ENCODE measurements around the gene EPS8L2. TPM values are rescaled to one million over a fixed set of nuclear protein-coding genes. Genes with fewer than 3 reads are reported as not detected.

EPS8L2 gene
- total RNA-seq, 2 experiments from 2014 or later, result 7.1 to 8.1 TPM

Other genes with a start within 250 kb of the EPS8L2 start
- 100 to 1,000 TPM; 101 to 102 TPM for gene RNH1, start 199.0 kb upstream of the EPS8L2 start, total RNA-seq
- gene HRAS, start 170.7 kb upstream of the EPS8L2 start, total RNA-seq, result 10 to 100 TPM; 22.0 to 25.8 TPM
- 1 to 10 TPM; 1.0 to 1.3 TPM for gene LRRC56, start 168.7 kb upstream of the EPS8L2 start, total RNA-seq
- gene LMNTD2, start 145.5 kb upstream of the EPS8L2 start, total RNA-seq, result 1 to 10 TPM; 4.5 to 5.2 TPM
- gene RASSF7, start 145.3 kb upstream of the EPS8L2 start, total RNA-seq, result 1 to 10 TPM; 8.3 to 9.9 TPM
- 10 to 100 TPM; 25.6 to 26.1 TPM for gene PHRF1, start 129.8 kb upstream of the EPS8L2 start, total RNA-seq
- gene IRF7, start 90.3 kb upstream of the EPS8L2 start, total RNA-seq, result 10 to 100 TPM; 83.2 to 92.7 TPM
- not detected for gene CDHR5, start 81.3 kb upstream of the EPS8L2 start, total RNA-seq
- gene SCT, start 79.0 kb upstream of the EPS8L2 start, total RNA-seq, result not detected
- 1 to 10 TPM; 1.0 to 1.2 TPM for gene DRD4, start 69.0 kb upstream of the EPS8L2 start, total RNA-seq
- gene DEAF1, start 11.0 kb upstream of the EPS8L2 start, total RNA-seq, result 10 to 100 TPM; 57.5 to 67.9 TPM
- gene TMEM80, start 10.4 kb upstream of the EPS8L2 start, total RNA-seq, result 1 to 10 TPM; 5.6 to 6.0 TPM
- gene TALDO1, start 41.2 kb downstream of the EPS8L2 start, total RNA-seq, result 100 to 1,000 TPM; 327 to 360 TPM
- 10 to 100 TPM; 33.0 to 34.3 TPM for gene GATD1, start 71.3 kb downstream of the EPS8L2 start, total RNA-seq
- gene CEND1, start 83.9 kb downstream of the EPS8L2 start, total RNA-seq, result under 1 TPM in 1 of 2 experiments, not detected in 1; 0.17 TPM
- gene SLC25A22, start 92.0 kb downstream of the EPS8L2 start, total RNA-seq, result 10 to 100 TPM; 19.1 to 21.8 TPM
- gene PIDD1, start 99.0 kb downstream of the EPS8L2 start, total RNA-seq, result 10 to 100 TPM; 43.2 to 45.2 TPM
- gene RPLP2, start 103.7 kb downstream of the EPS8L2 start, total RNA-seq, result 1,000 to 10,000 TPM; 3,807 to 3,940 TPM
- gene PNPLA2, start 112.7 kb downstream of the EPS8L2 start, total RNA-seq, result 10 to 100 TPM; 15.5 to 22.6 TPM
- gene CRACR2B, start 121.7 kb downstream of the EPS8L2 start, total RNA-seq, result under 1 TPM; 0.32 to 0.41 TPM
- gene CD151, start 126.7 kb downstream of the EPS8L2 start, total RNA-seq, result 10 to 100 TPM; 16.3 to 18.1 TPM
- 10 to 100 TPM; 68.1 to 68.2 TPM for gene POLR2L, start 136.3 kb downstream of the EPS8L2 start, total RNA-seq
- gene TSPAN4, start 136.6 kb downstream of the EPS8L2 start, total RNA-seq, result 1 to 10 TPM; 5.0 to 6.3 TPM
- gene CHID1, start 204.6 kb downstream of the EPS8L2 start, total RNA-seq, result 10 to 100 TPM; 51.8 to 56.3 TPM
- 10 to 100 TPM; 34.6 to 36.6 TPM for gene AP2A2, start 219.6 kb downstream of the EPS8L2 start, total RNA-seq